CD4-positive, alpha-beta T cell (primary cell): Measurements from ENCODE around the gene LEP. TPM values are rescaled to one million over a fixed set of nuclear protein-coding genes. Genes with fewer than 3 reads are reported as not detected.

Experiments used
- ATAC-seq: fragments of 200-7000 bp; cut with Tn5 transposase; one replicate; pipeline ENCODE4 v1.10.0; 2022; ENCODE audit warnings: mild to moderate bottlenecking; ENCODE audit not compliant: poor library complexity
- CTCF ChIA-PET: fragments of 350-600 bp; sonication (Branson Sonifier 250); formaldehyde crosslinking; loops from one replicate; lab custom pipeline; 2021; ENCODE audit warnings: antibody characterized with exemption, inconsistent platforms; lab: Charles Lee
- POLR2A ChIA-PET: fragments of 350-600 bp; sonication (Branson Sonifier 250); formaldehyde crosslinking; loops from one replicate; lab custom pipeline; 2021; ENCODE audit warnings: antibody characterized with exemption, inconsistent platforms; lab: Charles Lee
- DNase-seq, 14 experiments: peaks; one replicate each; pipeline ENCODE4 v3.0.0-alpha.2; 2013 to 2020; ENCODE audit warnings: mixed read lengths in 2 of 14
- H3K27ac ChIP-seq, 2 donors: one replicate each; pipeline versions ENCODE4 v1.5.1 to v1.7.0; 2013; ENCODE audit warnings: low read length in 2 of 2, low read depth in 1 of 2, mild to moderate bottlenecking in 1 of 2
- H3K27me3 ChIP-seq, 2 experiments: 1 replicate in 1 of 2; 2 replicates in 1 of 2; pipeline versions ENCODE4 v1.6.1 to v1.7.0; 2013; ENCODE audit warnings: low read length in 2 of 2, control low read depth in 1 of 2, mild to moderate bottlenecking in 1 of 2, moderate library complexity in 1 of 2; ENCODE audit not compliant: insufficient read depth in 2 of 2, control insufficient read depth in 1 of 2
- H3K36me3 ChIP-seq: one replicate; pipeline ENCODE4 v1.6.1; 2013; ENCODE audit warnings: low read length, control low read depth; ENCODE audit not compliant: insufficient read depth
- H3K4me1 ChIP-seq: one replicate; pipeline ENCODE4 v1.6.1; 2013; ENCODE audit warnings: low read length, control low read depth; ENCODE audit not compliant: insufficient read depth
- H3K4me3 ChIP-seq: one replicate; pipeline ENCODE4 v1.5.1; 2013; ENCODE audit warnings: mild to moderate bottlenecking, low read length, moderate library complexity
- H3K9me3 ChIP-seq, 2 experiments: 1 replicate in 1 of 2; 2 replicates in 1 of 2; pipeline versions ENCODE4 v1.6.1 to v1.7.0; 2013; ENCODE audit warnings: low read length in 2 of 2, mild to moderate bottlenecking in 2 of 2, control low read depth in 1 of 2, moderate library complexity in 1 of 2; ENCODE audit not compliant: control insufficient read depth in 1 of 2, insufficient read depth in 1 of 2
- H3K27ac Mint-ChIP-seq: one replicate; pipeline ENCODE4 v1.8.0; 2020; ENCODE audit warnings: mixed read lengths
- H3K27me3 Mint-ChIP-seq: one replicate; pipeline ENCODE4 v1.8.0; 2021; ENCODE audit warnings: mixed read lengths
- H3K36me3 Mint-ChIP-seq: one replicate; pipeline ENCODE4 v1.8.0; 2021; ENCODE audit warnings: low read depth, mixed read lengths
- H3K4me1 Mint-ChIP-seq: one replicate; pipeline ENCODE4 v1.8.0; 2021; ENCODE audit warnings: low read depth, mixed read lengths
- H3K4me3 Mint-ChIP-seq: one replicate; pipeline ENCODE4 v1.8.0; 2020; ENCODE audit warnings: mild to moderate bottlenecking, mixed read lengths
- H3K9me3 Mint-ChIP-seq: one replicate; pipeline ENCODE4 v1.8.0; 2020; ENCODE audit warnings: mixed read lengths
- CTCF ChIP-seq: fragments of 200-600 bp; IDR thresholded peaks from one replicate; pipeline ENCODE4 v1.8.0; 2022; ENCODE audit warnings: antibody characterized with exemption, mild to moderate bottlenecking
- intact Hi-C, 2 experiments: fragments of 100-400 bp; cut with DNase I in 1 of 2; cut with micrococcal nuclease in 1 of 2; formaldehyde crosslinking; loops; one replicate each; pipeline versions ENCODE4 v1.15.1 to v1.9.0; 2023 to 2025; cut with DNase I, micrococcal nuclease
- total RNA-seq, 174 experiments: library from RNA in 2 of 174; stranded (reverse) in 2 of 174; gene quantifications; one replicate each; pipeline ENCODE4 v1.2.3 and lab custom pipeline; 2021 to 2026

Gene LEP
- total RNA-seq, 2 experiments from 2014 or later: not detected

- intact Hi-C loops: loop anchor here in 1 of 2 experiments (5.0 to 10.0 kb wide), 2 partner anchors 654 to 1416 kb away; no protein-coding TSS in a partner anchor
- no peak for TF ChIP-seq CTCF
- no peaks in the 10 kb centered on the region for H3K4me1 Mint-ChIP-seq
- no peaks in the 10 kb centered on the region for H3K9me3 ChIP-seq
- peaks cover 4% of the 10 kb centered on the region for H3K4me1 ChIP-seq
- no peak overlapping the region for H3K4me3 Mint-ChIP-seq
- no peaks in the 10 kb centered on the region for H3K36me3 ChIP-seq
- CTCF ChIA-PET: no interaction called here
- peaks cover 3% of the 10 kb centered on the region in 2 experiments for H3K27me3 ChIP-seq
- H3K36me3 Mint-ChIP-seq: no peaks in the 10 kb centered on the region
- no peak for DNase-seq
- no peaks in the 10 kb centered on the region for H3K9me3 Mint-ChIP-seq
- no peak overlapping the region for H3K27ac Mint-ChIP-seq
- no peak overlapping the region for H3K4me3 ChIP-seq
- no peak for ATAC-seq
- POLR2A ChIA-PET: no interaction called here
- no peak overlapping the region for H3K27ac ChIP-seq
- H3K27me3 Mint-ChIP-seq: peaks cover 11% of the 10 kb centered on the region
These were observed 30.2 kb upstream of the LEP start for GRCh38 chr7:128210590-128211570.

GRCh38 chr7:128211626-128212025, 29.5 kb upstream of the LEP start:
- Mint-ChIP-seq H3K27me3 (peaks cover 10% of the 10 kb centered on the region), H3K9me3 (no peaks in the 10 kb centered on the region), H3K36me3 (no peaks in the 10 kb centered on the region), H3K4me3 (no peak overlapping the region), H3K27ac (no peak overlapping the region), H3K4me1 (no peaks in the 10 kb centered on the region)
- intact Hi-C loops: loop anchor here in 1 of 2 experiments (5.0 to 10.0 kb wide), 2 partner anchors 654 to 1417 kb away; no protein-coding TSS in a partner anchor
- ATAC-seq: no peak
- ChIA-PET POLR2A (no interaction called here), CTCF (no interaction called here)
- peaks cover 4% of the 10 kb centered on the region for H3K4me1 ChIP-seq
- no peak overlapping the region for H3K27ac ChIP-seq
- peaks cover 3% of the 10 kb centered on the region in 2 experiments for H3K27me3 ChIP-seq
- no peaks in the 10 kb centered on the region for H3K9me3 ChIP-seq
- DNase-seq: no peak
- no peaks in the 10 kb centered on the region for H3K36me3 ChIP-seq
- no peak for TF ChIP-seq CTCF
- H3K4me3 ChIP-seq: no peak overlapping the region

DNA sequence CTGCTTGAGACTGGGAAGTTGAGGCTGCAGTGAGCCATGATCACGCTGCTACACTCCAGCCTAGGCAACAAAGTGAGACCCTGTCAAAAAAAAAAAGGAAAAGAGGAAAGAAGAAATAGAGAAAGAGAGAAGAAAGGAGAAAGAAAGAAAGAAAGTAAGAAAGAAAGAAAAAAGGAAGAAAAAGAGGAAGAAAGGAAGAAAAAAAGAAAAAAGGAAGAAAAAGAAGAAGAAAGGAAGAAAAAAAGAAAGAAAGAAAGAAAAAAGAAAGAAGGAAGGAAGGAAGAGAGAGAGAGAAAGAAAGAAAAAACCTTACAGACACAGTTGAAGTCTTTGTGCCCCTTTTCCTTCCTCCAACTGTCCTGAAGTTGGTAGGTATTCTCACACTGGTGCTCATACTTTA, 26.6 kb upstream of the LEP start:
- Histone ChIP-seq H3K4me3 (no peak overlapping the region), H3K36me3 (no peaks in the 10 kb centered on the region), H3K4me1 (peaks cover 3% of the 10 kb centered on the region), H3K27ac (no peak overlapping the region), H3K9me3 (no peaks in the 10 kb centered on the region), H3K27me3 (no peaks in the 10 kb centered on the region)
- Mint-ChIP-seq H3K36me3 (no peaks in the 10 kb centered on the region), H3K27ac (no peak overlapping the region), H3K4me1 (no peaks in the 10 kb centered on the region), H3K4me3 (no peak overlapping the region), H3K27me3 (peaks cover 27% of the 10 kb centered on the region), H3K9me3 (no peaks in the 10 kb centered on the region)
- peak; percentile 26 for TF ChIP-seq CTCF
- DNase-seq: no peak
- ChIA-PET CTCF (no interaction called here), POLR2A (no interaction called here)
- no peak for ATAC-seq
- intact Hi-C loops: loop anchor here in 1 of 2 experiments (5.0 to 10.0 kb wide), 2 partner anchors 657 to 1420 kb away; no protein-coding TSS in a partner anchor
